Heart left ventricle (tissue), 13 donors: Measurements from ENCODE around the gene PIP5K1B.

Experiments used
- CTCF ChIP-seq, 12 donors: fragments of 200-600 bp; sonication (generic) in 4 of 12; IDR thresholded peaks; one replicate each; pipeline versions ENCODE4 v1.5.0 to v1.8.0; 2018 to 2022; ENCODE audit warnings: antibody characterized with exemption in 12 of 12, mild to moderate bottlenecking in 5 of 12
- POLR2A ChIP-seq, 2 donors: fragments of 450-650 bp; IDR thresholded peaks; one replicate each; pipeline ENCODE4 v1.6.1; 2017; ENCODE audit warnings: antibody characterized with exemption in 2 of 2, mild to moderate bottlenecking in 2 of 2, moderate library complexity in 2 of 2
- donor health status: ischemic (EF 13 %, LVEDD 7.1; RV severe dilation, severe dysfunction).
- donor health status: DM: no; HTN: yes; CAD: no.
- donor health status: DM: no; HTN: no; CAD: no.
- donor health status: ischemic (EF 25% LVEDD 6.9; RV normal size, moderate dysfunction).
- donor health status: ischemic (EF 25% LVEDD 5.7; RV mildly dilated, moderate dysfunction).
- donor health status: ischemic (EF 35%, LVEDD 5.7; RV mildly dilated, moderate dysfunction).
- donor health status: nonischemic (EF 11% LVEDD 7.7; RV severe dilation, severe dysfunction).
- donor health status: DM: yes; HTN: yes; CAD: no.
- donor health status: PGD.
- donor health status: ischemic (EF 29% LVEDD 5.4; RV normal size, mild dysfunction).
- donor health status: nonischemic (EF 23%, LVEDD 6.1; RV moderate dilation, normal function).

GRCh38 chr9:68914751-68915150 is 209.7 kb downstream of the PIP5K1B start:
- TF ChIP-seq CTCF (IDR thresholded peaks at IDR 0.05) (no peak), POLR2A (IDR thresholded peaks at IDR 0.05) (no peak)
